Smooth muscle cell (in vitro differentiated cells): ENCODE data around the gene YIF1A. TPM values are rescaled to one million over a fixed set of nuclear protein-coding genes. Genes with fewer than 3 reads are reported as not detected.

Experiments
- DNase-seq: peaks from one replicate; lab custom pipeline; 2025; ENCODE audit not compliant: unreplicated experiment; lab: John Stamatoyannopoulos, UW
- H2AFZ ChIP-seq: fragments of 200-600 bp; sonication (generic); 2 replicates; pipeline ENCODE4 v1.6.0; 2016; ENCODE audit warnings: antibody characterized with exemption, low read depth, mild to moderate bottlenecking
- H3F3A ChIP-seq: fragments of 200-600 bp; sonication (generic); 2 replicates; pipeline ENCODE4 v1.6.0; 2017; ENCODE audit warnings: antibody characterized with exemption, low read depth
- H3K27ac ChIP-seq: fragments of 200-600 bp; sonication (generic); 2 replicates; pipeline ENCODE4 v1.5.1; 2016; ENCODE audit warnings: low read depth, mild to moderate bottlenecking
- H3K27me3 ChIP-seq: fragments of 200-600 bp; sonication (generic); 2 replicates; pipeline ENCODE4 v1.6.1; 2016; ENCODE audit warnings: low read depth, mild to moderate bottlenecking
- H3K36me3 ChIP-seq: fragments of 200-600 bp; sonication (generic); 2 replicates; pipeline ENCODE4 v1.5.1; 2016; ENCODE audit warnings: low read depth
- H3K4me1 ChIP-seq: fragments of 200-600 bp; sonication (generic); 2 replicates; pipeline ENCODE4 v1.5.1; 2016; ENCODE audit warnings: low read depth
- H3K4me2 ChIP-seq: fragments of 200-600 bp; sonication (generic); 2 replicates; pipeline ENCODE4 v1.6.0; 2016; ENCODE audit warnings: mild to moderate bottlenecking
- H3K4me3 ChIP-seq: fragments of 200-600 bp; sonication (generic); 2 replicates; pipeline ENCODE4 v1.5.1; 2016; ENCODE audit warnings: mild to moderate bottlenecking
- H3K79me2 ChIP-seq: fragments of 200-600 bp; sonication (generic); 2 replicates; pipeline ENCODE4 v1.6.0; 2016; ENCODE audit warnings: low read depth, mild to moderate bottlenecking
- H3K9ac ChIP-seq: fragments of 200-600 bp; sonication (generic); 2 replicates; pipeline ENCODE4 v1.6.0; 2016; ENCODE audit warnings: low read depth
- H3K9me3 ChIP-seq: fragments of 200-600 bp; sonication (generic); replicated peaks from 2 replicates; pipeline ENCODE4 v1.5.1; 2016; ENCODE audit warnings: low read depth
- H4K20me1 ChIP-seq: fragments of 200-600 bp; sonication (generic); 2 replicates; pipeline ENCODE4 v1.6.0; 2016; ENCODE audit warnings: low read depth
- CTCF ChIP-seq: fragments of 200-600 bp; sonication (generic); IDR thresholded peaks from 2 replicates; pipeline ENCODE4 v1.5.1; 2017; ENCODE audit warnings: borderline replicate concordance, mild to moderate bottlenecking, antibody characterized with exemption; ENCODE audit not compliant: insufficient read depth, poor library complexity, severe bottlenecking
- WGBS: methylation state at CpG from one replicate; pipeline ENCODE4 v1.1.7; 2016; ENCODE audit warnings: low lambda C conversion rate; 5-methylcytosine and 5-hydroxymethylcytosine counted together
- polyA plus RNA-seq: library from polyadenylated mRNA; unstranded; fragments of >200 nt; fragmentation: Nextera tagmentation; extraction: Ambion mirVana; gene quantifications from 2 replicates; pipeline ENCODE4 v1.2.1, GENCODE V29; 2016
- total RNA-seq: library from RNA; depleted of rRNA; stranded (reverse); fragments of >200 nt; gene quantifications from 2 replicates; pipeline ENCODE4 v1.2.3, GENCODE V29; 2014

Gene YIF1A
- total and polyA plus RNA-seq, 2 experiments from 2014 or later = 195 to 365 TPM

GRCh38 chr11:66327171-66328030 lies 38.5 kb upstream of the YIF1A start:
- Histone ChIP-seq H3K9me3 (no peaks in the 10 kb centered on the region), H3K4me3 (no peak overlapping the region), H3F3A (peaks cover 3% of the 10 kb centered on the region), H3K27ac (peak overlapping the region; percentile 94), H3K79me2 (no peaks in the 10 kb centered on the region), H3K4me2 (peak overlapping the region; percentile 70), H3K9ac (peak overlapping the region; percentile 69), H3K27me3 (no peaks in the 10 kb centered on the region), H4K20me1 (no peaks in the 10 kb centered on the region), H3K4me1 (peaks cover 28% of the 10 kb centered on the region), H2AFZ (peak overlapping the region; percentile 24), H3K36me3 (no peaks in the 10 kb centered on the region)
- no peak for TF ChIP-seq CTCF
- no peak for DNase-seq
- WGBS = 65% methylated on average over 10 of the region's 10 CpGs

- no peaks in the 10 kb centered on the region for H3K36me3 ChIP-seq
- TF ChIP-seq CTCF = no peak
- no peaks in the 10 kb centered on the region for H3K9me3 ChIP-seq
- no peaks in the 10 kb centered on the region for H3K79me2 ChIP-seq
- H3K27ac ChIP-seq = peak overlapping the region; percentile 94
- H2AFZ ChIP-seq = no peak overlapping the region
- H3K4me1 ChIP-seq = peaks cover 28% of the 10 kb centered on the region
- peak overlapping the region; percentile 70 for H3K4me2 ChIP-seq
- H3K9ac ChIP-seq = peak overlapping the region; percentile 69
- no peak for DNase-seq
- H3K4me3 ChIP-seq = no peak overlapping the region
- H3K27me3 ChIP-seq = no peaks in the 10 kb centered on the region
- WGBS = 15% methylated on average over 14 of the region's 21 CpGs
- H4K20me1 ChIP-seq = no peaks in the 10 kb centered on the region
- H3F3A ChIP-seq = peaks cover 3% of the 10 kb centered on the region
These were observed 37.5 kb upstream of the YIF1A start for GRCh38 chr11:66326261-66327111.

- WGBS = 77% methylated on average over 6 of the region's 8 CpGs
- H3K27ac ChIP-seq = peak overlapping the region; percentile 94
- H3K27me3 ChIP-seq = no peaks in the 10 kb centered on the region
- no peaks in the 10 kb centered on the region for H4K20me1 ChIP-seq
- no peak for DNase-seq
- TF ChIP-seq CTCF = no peak
- peak overlapping the region; percentile 46 for H3K4me2 ChIP-seq
- no peak overlapping the region for H3K9ac ChIP-seq
- no peaks in the 10 kb centered on the region for H3K9me3 ChIP-seq
- no peaks in the 10 kb centered on the region for H3K79me2 ChIP-seq
- no peaks in the 10 kb centered on the region for H3K36me3 ChIP-seq
- peaks cover 28% of the 10 kb centered on the region for H3K4me1 ChIP-seq
- no peak overlapping the region for H3K4me3 ChIP-seq
- H2AFZ ChIP-seq = no peak overlapping the region
- peaks cover 3% of the 10 kb centered on the region for H3F3A ChIP-seq
These were observed 36.3 kb upstream of the YIF1A start for GRCh38 chr11:66325263-66325671.
